ENCODE results near the gene MRI1.

MRI1 gene

GRCh38 chr19:13795595-13796300, 31.4 kb downstream of the MRI1 start:
- no peak for DNase-seq

DNA sequence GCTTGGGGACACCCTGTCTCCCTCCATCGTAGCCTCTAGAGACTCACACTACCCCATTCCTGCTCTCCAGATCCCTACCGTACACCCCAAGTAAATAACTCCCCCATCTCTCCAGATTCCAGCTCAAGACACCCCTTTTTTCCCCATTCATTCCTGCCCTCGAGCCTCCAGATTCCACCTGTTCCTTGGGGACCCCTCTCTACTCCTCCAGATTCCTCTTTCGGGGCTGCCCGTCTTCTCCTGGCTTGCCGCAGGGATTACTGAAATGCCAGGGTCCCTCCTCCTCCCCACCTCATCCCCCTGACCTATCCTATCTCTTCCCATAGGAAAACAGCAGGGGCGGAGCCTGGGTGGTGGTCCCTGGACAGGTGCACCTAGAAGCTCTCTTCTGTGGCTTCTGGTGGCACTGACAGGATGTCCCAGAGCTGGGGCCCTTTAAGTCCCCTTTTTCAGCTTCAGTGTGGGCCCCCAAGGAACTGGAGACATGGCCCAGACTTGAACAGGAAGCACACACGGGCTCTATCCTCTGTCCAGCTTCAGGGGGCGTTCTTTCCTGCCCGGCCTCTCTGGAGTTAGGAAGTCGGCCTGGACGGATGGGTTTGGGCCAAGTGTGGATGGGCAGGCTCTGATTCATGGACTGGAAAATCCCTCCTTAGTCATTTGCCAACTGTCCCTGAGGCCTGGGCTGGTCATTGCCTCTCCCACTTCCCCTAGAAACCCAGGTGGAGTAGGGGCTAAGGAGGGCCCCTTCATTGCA, 32.2 kb downstream of the MRI1 start:
- peak in 1 of 2 donors; percentile 41 for DNase-seq

DNA sequence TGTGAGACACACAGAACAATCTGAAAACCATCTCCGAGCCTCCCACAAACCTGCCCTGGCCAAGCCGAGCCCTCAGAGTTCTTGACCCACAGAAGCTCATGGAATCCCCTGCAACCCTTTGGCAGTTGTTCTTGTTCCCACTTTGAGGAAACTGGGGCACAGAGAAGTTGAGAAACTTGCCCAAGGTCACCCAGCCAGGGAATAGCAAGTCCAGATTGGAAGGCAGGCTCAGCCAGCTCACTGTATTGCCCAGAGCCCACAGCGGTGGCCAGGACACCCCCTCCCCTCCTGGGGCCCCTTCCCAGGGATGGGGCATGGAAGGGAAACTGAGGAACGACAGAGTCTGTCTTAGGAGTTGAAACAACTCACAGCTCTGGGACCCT, 32.7 kb downstream of the MRI1 start:
- DNase-seq = no peak

DNA sequence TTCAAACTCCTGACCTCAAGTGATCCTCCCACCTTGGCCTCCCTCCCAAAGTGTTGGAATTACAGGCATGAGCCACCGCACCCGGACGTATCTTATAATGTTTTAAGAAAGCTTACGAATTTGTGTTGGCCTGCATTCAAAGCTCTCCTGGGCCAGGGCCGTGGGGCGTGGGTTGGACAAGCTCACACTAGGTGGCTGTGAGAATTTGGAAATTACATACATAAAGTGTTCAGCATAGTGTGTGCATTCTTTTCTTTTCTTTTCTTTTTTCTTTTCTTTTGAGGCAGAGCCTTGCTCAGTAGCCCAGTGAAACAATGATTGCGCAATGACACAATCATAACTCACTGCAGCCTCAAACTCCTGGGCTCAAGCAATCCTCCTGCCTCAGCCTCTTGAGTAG, 33.5 kb downstream of the MRI1 start:
- no peak for DNase-seq

DNA sequence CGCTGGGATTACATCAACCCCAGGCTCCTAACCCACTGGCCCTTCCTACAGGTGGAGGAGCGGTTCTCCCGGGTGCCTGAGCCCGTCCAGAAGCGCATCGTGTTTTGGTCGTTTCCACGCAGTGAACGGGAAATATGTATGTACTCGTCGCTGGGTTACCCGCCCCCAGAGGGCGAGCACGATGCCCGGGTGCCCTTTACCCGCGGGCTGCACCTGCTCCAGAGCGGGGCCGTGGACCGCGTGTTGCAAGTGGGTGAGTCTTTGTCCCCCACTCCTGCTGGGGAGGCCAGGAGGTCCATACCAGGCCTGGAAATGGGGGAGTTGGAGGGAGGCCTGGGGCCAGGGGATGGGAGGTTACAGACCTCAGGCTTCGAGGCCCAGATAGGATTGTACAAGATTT, 35.3 kb downstream of the MRI1 start:
- no peak for DNase-seq

GRCh38 chr19:13803038-13803437, 38.7 kb downstream of the MRI1 start:
- DNase-seq = no peak

- no peak for DNase-seq
Measured at GRCh38 chr19:13804830-13805683, 40.7 kb downstream of the MRI1 start.

DNA sequence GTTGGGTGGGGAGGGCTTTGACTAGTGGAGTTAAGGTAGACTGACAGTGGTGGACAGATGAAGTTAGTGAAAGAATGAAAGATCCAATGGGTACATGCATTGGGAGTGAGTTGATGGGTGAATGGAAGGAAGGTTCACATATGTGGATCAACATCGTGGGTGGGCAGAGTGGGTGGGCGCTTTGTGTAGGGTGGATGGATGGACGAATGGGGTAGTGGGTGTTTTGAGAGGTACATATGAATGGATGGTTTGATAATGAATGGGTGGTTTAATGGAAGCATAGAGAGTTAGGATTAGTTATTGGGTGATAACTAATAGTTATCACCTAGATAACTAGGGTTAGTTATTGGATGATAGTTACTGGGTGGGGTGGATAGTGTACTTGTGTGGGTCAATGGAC, 42.4 kb downstream of the MRI1 start:
- no peak for DNase-seq

GRCh38 chr19:13807421-13808021, 43.2 kb downstream of the MRI1 start:
- no peak for DNase-seq

DNA sequence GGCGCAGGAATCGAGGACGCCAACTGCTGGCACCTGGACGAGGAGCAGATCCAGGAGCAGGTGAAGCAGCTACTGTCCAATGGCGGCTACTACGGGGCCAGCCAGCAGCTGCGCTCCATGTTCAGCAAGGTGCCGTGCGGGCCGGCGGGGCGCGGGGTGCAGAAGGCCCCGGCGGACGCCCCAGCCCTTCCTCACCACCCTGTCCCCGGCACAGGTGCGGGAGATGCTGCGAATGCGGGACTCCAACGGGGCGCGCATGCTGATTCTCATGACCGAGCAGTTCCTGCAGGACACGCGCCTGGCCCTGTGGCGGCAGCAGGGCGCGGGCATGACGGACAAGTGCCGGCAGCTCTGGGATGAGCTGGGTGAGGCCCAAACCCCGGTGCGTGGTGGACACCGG, 44.5 kb downstream of the MRI1 start:
- no peak for DNase-seq

- no peak for DNase-seq
Measured at GRCh38 chr19:13812544-13812943, 48.2 kb downstream of the MRI1 start.

- DNase-seq = no peak
Measured at GRCh38 chr19:13813147-13813546, 48.8 kb downstream of the MRI1 start.

GRCh38 chr19:13814550-13814949, 50.2 kb downstream of the MRI1 start:
- DNase-seq = no peak

DNA sequence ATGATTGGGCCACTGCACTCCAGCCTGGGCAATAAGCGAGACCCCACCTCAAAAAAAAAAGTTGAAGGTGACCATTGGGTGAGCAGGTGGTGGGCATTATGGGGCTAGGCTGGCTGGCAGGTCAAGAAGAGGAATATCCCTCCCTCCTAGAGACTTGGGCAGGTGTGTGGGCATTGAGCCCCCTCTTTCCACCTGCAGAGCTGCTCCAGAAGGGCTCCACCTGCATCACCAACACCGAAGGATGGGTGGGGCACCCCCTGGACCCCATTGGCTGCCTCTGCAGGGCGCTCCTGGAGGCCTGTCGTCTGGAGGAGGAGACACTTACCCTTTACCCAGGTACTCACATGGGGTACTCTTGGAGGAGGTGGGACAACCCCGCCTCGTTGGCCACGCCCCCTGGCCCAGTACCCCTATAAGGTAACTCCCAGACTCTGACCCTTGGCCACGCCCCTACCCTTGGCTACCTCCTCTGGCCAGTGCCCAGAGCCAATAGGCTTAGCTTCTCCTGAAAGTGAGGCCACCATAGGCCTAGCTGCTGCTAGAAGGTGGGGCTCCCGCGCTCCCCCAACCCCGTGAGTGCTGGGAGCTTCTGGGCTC, 52.8 kb downstream of the MRI1 start:
- peak; percentile 22 to 46 for DNase-seq

GRCh38 chr19:13817615-13818371, 53.5 kb downstream of the MRI1 start:
- DNase-seq = peak; percentile 68 to 73

DNA sequence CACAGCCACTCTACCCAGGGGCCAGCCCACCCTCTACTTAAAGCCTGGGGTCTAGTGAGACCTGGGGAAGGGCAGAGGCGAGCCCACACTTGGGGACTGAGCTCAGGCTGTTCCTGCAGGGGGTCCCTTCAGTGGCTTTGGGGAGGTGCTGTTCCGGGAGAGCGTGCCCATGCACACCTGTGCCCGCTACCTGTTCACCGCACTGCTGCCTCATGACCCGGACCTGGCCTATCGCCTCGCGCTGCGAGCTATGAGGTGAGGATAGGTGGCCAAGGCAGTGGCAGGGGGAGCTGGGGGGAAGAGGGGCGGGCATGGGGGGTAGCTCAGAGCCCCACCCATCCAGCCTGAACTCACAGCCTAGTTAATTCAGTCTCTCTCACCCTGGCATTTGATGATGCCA, 54.9 kb downstream of the MRI1 start:
- no peak for DNase-seq

DNA sequence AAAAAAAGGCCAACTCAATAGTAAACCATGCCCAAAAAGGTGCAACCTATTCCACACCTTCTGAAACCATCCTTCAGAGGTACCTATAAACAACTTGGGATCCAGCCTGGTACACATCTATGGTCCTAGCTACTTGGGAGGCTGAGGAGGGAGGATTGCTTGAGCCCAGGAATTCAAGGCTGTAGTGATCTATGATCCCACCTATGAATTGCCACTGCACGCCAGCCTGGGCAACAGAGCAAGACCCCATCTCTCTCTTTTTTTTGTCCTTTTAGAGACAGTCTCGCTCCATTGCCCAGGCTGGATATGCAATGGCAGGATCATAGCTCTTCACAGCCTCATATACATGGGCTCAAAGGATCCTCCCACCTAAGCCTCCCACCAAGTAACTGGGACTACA, 57.0 kb downstream of the MRI1 start:
- no peak for DNase-seq

- DNase-seq = no peak
Measured at GRCh38 chr19:13823256-13823655, 58.9 kb downstream of the MRI1 start.

Measured in CD4-positive, alpha-beta T cell treated with Interleukin-4 for 1 hour (primary cell).